ENCODE measurements around the gene IGLON5.

DNA sequence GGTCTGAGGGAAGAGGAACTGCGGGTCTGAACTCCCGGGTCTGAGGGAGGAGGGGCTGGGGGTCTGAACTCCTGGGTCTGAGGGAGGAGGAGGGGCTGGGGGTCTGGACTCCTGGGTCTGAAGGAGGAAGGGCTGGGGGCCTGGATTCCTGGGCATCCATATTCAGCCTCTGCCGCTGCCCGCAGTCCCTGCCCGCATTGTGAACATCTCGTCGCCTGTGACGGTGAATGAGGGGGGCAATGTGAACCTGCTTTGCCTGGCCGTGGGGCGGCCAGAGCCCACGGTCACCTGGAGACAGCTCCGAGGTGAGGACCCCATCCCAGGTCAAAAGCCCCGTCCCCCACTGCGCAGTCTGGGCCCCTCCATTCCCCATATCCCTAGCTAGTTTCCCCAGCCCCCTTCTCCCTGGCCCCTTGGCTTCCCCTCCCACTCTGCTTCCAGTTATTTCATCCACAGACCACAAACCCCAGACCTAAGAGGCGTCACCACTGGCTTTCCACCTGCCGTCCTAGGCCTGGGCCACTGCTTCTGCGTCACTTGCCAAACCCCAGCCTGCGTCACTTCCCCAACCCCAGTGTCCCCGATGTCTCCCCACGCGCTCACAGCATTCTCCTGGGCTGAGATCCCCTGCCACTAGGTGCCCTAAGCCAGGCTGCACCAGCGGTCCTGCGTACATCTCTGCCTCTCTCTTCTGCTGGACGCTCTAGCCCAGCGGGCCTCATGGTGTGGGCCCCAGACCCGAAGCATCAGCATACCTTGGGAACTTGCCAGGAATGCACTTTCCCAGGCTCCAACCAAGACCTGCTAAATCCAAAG is 13.9 kb downstream of the IGLON5 start:
- TF ChIP-seq, protein P1, sequence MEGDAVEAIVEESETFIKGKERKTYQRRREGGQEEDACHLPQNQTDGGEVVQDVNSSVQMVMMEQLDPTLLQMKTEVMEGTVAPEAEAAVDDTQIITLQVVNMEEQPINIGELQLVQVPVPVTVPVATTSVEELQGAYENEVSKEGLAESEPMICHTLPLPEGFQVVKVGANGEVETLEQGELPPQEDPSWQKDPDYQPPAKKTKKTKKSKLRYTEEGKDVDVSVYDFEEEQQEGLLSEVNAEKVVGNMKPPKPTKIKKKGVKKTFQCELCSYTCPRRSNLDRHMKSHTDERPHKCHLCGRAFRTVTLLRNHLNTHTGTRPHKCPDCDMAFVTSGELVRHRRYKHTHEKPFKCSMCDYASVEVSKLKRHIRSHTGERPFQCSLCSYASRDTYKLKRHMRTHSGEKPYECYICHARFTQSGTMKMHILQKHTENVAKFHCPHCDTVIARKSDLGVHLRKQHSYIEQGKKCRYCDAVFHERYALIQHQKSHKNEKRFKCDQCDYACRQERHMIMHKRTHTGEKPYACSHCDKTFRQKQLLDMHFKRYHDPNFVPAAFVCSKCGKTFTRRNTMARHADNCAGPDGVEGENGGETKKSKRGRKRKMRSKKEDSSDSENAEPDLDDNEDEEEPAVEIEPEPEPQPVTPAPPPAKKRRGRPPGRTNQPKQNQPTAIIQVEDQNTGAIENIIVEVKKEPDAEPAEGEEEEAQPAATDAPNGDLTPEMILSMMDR (IDR thresholded peaks at IDR 0.05) = no peak
- no peak for TF ChIP-seq POLR2A (IDR thresholded peaks at IDR 0.05)
